Adrenal gland (tissue), 5 donors: ENCODE results near the gene ZCCHC14.

Experiments
- POLR2A ChIP-seq, 2 donors: fragments of 450-650 bp; IDR thresholded peaks; one replicate each; pipeline ENCODE4 v1.6.1; 2017; ENCODE audit warnings: antibody characterized with exemption in 2 of 2, mild to moderate bottlenecking in 2 of 2, moderate library complexity in 1 of 2
- TF ChIP-seq, protein P1 (sequence below), 6 experiments: fragments of 450-650 bp in 4 of 6; fragments of 200-600 bp in 2 of 6; sonication (generic) in 1 of 6; IDR thresholded peaks; 1 replicate in 5 of 6; 2 replicates in 1 of 6; pipeline versions ENCODE4 v1.5.1 to v1.8.0; 2016 to 2021; ENCODE audit warnings: antibody characterized with exemption in 6 of 6, mild to moderate bottlenecking in 2 of 6, moderate library complexity in 1 of 6
- donor health status: DM: no; HTN: no; CAD: no.

DNA sequence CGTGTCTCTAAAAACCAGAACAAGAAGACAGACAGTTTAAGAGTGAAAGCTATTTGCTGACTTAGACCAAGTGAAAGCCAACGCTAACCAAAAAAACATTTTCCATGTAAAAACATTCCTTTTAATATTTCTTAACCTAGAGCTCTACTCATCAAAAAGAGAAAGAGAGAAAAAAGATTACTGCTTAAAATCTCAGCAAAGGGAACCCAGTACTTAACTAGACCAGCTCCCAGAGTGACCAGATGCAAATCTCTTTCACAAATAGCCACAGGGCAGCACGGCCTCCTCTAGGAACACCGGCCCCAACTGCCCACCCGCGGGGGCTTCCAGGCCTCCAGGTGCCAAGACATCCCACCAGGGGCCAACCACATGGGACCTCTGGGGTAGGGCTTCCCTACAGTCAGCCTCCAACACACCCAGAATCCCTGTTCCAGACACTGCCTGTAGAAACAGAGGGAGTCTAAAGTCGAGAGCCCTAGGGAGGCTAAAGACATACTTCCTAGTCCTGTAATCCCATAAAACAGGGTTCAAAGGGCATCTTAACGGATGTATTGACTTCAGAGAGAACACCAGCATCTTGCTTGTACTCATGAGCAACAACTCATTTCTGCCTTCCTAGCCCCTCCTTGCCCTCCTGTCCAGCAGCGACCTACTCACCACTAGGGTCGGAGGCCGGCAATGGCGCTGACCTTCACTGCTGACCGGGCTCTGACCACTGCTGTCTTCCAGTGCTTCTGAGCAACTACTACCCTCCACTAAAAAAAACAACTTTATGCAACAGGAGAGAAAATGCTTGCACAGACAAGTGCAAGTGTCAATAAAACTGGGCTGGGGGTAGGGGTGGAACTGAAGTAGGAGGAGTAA is 21.3 kb downstream of the ZCCHC14 start:
- TF ChIP-seq, protein P1, sequence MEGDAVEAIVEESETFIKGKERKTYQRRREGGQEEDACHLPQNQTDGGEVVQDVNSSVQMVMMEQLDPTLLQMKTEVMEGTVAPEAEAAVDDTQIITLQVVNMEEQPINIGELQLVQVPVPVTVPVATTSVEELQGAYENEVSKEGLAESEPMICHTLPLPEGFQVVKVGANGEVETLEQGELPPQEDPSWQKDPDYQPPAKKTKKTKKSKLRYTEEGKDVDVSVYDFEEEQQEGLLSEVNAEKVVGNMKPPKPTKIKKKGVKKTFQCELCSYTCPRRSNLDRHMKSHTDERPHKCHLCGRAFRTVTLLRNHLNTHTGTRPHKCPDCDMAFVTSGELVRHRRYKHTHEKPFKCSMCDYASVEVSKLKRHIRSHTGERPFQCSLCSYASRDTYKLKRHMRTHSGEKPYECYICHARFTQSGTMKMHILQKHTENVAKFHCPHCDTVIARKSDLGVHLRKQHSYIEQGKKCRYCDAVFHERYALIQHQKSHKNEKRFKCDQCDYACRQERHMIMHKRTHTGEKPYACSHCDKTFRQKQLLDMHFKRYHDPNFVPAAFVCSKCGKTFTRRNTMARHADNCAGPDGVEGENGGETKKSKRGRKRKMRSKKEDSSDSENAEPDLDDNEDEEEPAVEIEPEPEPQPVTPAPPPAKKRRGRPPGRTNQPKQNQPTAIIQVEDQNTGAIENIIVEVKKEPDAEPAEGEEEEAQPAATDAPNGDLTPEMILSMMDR (IDR thresholded peaks at IDR 0.05) = no peak
- no peak for TF ChIP-seq POLR2A (IDR thresholded peaks at IDR 0.05)
